ENCODE measurements around the gene ARPP21.

Gene ARPP21

DNA sequence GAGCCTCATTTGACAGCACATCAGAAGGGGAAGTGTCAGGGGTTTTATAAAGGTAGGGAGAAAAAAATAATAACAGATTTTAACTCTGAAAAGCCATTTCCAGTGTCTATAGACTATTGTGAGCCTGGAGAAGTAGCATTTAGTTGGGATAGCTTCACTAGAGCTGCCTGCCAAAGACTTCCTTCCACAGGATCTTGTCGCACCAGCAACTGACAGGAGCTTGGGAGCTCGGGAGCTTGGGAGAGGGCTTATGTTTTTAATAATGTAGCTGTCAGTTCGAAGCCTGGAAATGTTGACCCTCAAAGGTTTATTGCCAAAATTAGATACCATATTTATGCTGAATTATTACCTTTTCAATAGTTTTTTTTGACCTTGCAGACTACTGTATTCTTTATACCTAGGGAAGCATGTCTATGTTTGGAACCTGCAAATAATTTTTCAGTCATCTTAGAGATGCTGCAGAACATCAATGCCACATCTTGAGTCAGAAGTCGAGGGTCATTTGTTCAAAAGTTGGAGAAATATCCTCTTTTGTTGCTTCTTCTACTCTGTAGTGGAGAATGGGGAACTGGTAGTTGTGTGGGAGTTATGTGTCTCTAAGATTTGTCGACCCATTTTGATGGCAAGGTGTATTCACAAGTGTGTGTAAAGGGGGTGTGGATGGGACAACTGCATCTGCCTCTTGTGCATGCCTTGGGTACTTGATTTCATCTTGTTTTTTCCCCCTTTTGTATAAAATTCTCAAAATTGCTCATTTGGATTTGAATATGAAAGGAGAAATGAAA lies 41.7 kb downstream of the ARPP21 start:
- H3K4me2 ChIP-seq: peak overlapping the region; percentile 37
- peaks cover 58% of the 10 kb centered on the region for H3K36me3 ChIP-seq
- peaks cover 73% of the 10 kb centered on the region for H4K20me1 ChIP-seq
- 0 out of 2 replicates have a peak overlapping the region, but pooled peaks have one; percentile 19 for H3K27ac ChIP-seq
- H3K4me1 ChIP-seq: peaks cover 13% of the 10 kb centered on the region
- no peak overlapping the region for H3K4me3 ChIP-seq
- no peaks in the 10 kb centered on the region for H3K27me3 ChIP-seq
- H3K9me3 ChIP-seq: no peaks in the 10 kb centered on the region
- no peak overlapping the region for H3K9ac ChIP-seq
- no peak for TF ChIP-seq Cebpa-rat (IDR thresholded peaks at IDR 0.05)

- Histone ChIP-seq H4K20me1 (peaks cover 32% of the 10 kb centered on the region; the same call in 1 of the 2 replicates), H3K4me3 (no peak overlapping the region), H3K27me3 (no peaks in the 10 kb centered on the region), H3K9me3 (no peaks in the 10 kb centered on the region), H3K4me2 (no peak overlapping the region), H3K27ac (no peak overlapping the region), H3K9ac (no peak overlapping the region), H3K36me3 (peaks cover 75% of the 10 kb centered on the region), H3K4me1 (peaks cover 10% of the 10 kb centered on the region)
- TF ChIP-seq Cebpa-rat (IDR thresholded peaks at IDR 0.05): no peak
These were observed 45.8 kb downstream of the ARPP21 start for GRCh38 chr3:35685153-35685552.

DNA sequence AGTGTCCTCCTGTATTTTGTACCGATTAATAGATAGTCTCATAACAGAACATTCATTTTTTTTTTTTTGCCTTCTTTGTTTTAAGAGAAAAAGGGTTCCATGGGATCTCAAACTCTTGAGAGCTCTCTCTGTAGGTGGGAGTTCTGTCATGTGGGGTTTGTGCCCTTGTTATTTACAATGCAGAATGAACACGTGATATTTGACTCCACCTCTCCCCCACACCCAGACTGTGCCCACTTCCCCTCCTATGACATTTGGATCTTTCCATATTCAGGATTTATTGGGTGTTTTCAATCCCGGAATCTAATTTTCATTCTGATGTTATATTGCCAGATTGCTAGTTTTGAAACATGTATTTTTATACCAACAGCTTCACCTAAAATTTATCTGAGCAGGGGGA lies 49.5 kb downstream of the ARPP21 start:
- no peak overlapping the region for H3K9ac ChIP-seq
- no peak overlapping the region for H3K4me2 ChIP-seq
- peaks cover 10% of the 10 kb centered on the region; the same call in 1 of the 2 replicates for H4K20me1 ChIP-seq
- H3K4me3 ChIP-seq: no peak overlapping the region
- H3K27ac ChIP-seq: no peak overlapping the region
- peaks cover 69% of the 10 kb centered on the region for H3K36me3 ChIP-seq
- H3K9me3 ChIP-seq: no peaks in the 10 kb centered on the region
- TF ChIP-seq Cebpa-rat (IDR thresholded peaks at IDR 0.05): no peak
- H3K4me1 ChIP-seq: no peaks in the 10 kb centered on the region
- no peaks in the 10 kb centered on the region for H3K27me3 ChIP-seq

DNA sequence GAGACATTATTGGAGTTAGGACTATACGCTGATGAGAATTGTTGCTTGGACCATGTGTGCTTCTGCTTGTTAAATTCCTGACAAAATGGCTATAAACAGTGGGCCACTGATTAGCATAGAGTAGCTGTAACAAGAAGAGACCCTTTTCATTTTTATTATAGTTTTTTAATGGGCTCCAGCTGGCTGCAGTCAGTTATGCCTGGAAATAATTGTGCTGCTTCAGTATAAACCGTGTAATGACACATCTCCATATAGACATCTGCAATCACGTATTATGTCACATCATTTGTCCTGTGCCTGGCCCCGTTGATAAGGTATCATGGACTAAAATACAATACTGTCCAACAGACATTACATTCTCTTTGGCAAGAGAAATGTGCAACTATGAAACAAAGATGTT lies 50.9 kb downstream of the ARPP21 start:
- Histone ChIP-seq H3K4me3 (no peak overlapping the region), H3K27ac (no peak overlapping the region), H3K4me2 (no peak overlapping the region), H3K27me3 (no peaks in the 10 kb centered on the region), H3K4me1 (no peaks in the 10 kb centered on the region), H3K9ac (no peak overlapping the region), H4K20me1 (0 out of 2 replicates have a peak, but pooled peaks cover 2% of the 10 kb centered on the region), H3K9me3 (no peaks in the 10 kb centered on the region), H3K36me3 (peaks cover 60% of the 10 kb centered on the region)
- no peak for TF ChIP-seq Cebpa-rat (IDR thresholded peaks at IDR 0.05)

GRCh38 chr3:35705904-35706303 lies 66.6 kb downstream of the ARPP21 start:
- Histone ChIP-seq H3K27ac (no peak overlapping the region), H3K4me3 (no peak overlapping the region), H3K27me3 (no peaks in the 10 kb centered on the region), H3K4me2 (no peak overlapping the region), H3K36me3 (peaks cover 50% of the 10 kb centered on the region), H3K4me1 (no peaks in the 10 kb centered on the region), H4K20me1 (peaks cover 32% of the 10 kb centered on the region), H3K9me3 (no peaks in the 10 kb centered on the region), H3K9ac (no peak overlapping the region)
- no peak for TF ChIP-seq Cebpa-rat (IDR thresholded peaks at IDR 0.05)

- H3K27ac ChIP-seq: no peak overlapping the region
- no peaks in the 10 kb centered on the region for H3K9me3 ChIP-seq
- H4K20me1 ChIP-seq: peaks cover 40% of the 10 kb centered on the region
- H3K9ac ChIP-seq: no peak overlapping the region
- H3K4me2 ChIP-seq: no peak overlapping the region
- H3K4me1 ChIP-seq: no peaks in the 10 kb centered on the region
- TF ChIP-seq Cebpa-rat (IDR thresholded peaks at IDR 0.05): no peak
- peaks cover 64% of the 10 kb centered on the region for H3K36me3 ChIP-seq
- H3K27me3 ChIP-seq: no peaks in the 10 kb centered on the region
- no peak overlapping the region for H3K4me3 ChIP-seq
These were observed 68.6 kb downstream of the ARPP21 start for GRCh38 chr3:35707904-35708303.

DNA sequence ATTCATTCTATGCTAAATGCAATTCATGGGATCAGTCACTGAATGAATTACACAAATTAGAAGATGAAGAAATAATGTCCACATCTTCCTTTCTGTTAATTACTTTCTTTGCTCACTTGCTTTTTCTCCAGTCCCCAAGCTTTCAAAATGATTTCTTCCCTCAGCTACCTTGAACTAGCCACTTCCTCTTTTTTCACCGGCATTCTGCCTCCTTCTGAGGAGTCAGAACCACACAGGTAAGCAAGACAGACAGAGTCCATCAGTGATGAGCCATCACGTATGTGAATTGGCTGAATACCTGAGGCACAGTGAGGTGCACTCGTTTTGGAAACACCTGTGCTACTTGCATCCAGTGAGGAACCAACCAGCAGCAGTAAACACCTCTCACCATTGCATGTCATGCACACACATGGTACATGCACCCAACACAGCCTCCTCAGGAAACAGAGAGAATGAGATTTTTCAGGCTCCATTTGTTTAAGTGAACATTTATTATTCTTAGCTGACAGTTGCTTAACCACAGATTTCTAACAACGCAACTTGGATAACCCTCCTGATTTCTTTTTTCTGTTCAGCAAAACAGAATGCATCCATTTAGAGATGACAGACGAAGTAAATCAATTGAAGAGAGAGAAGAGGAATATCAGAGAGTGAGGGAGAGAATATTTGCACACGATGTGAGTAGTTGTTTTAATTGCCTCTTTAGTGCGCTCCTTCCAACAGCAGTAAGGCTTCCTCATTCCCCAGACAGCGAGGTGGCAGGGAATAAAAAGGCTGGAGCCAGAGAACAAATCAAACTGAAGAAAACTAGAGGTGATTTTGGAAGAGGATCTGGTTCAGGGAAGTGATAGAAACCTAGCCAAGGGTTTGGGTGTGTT lies 69.3 kb downstream of the ARPP21 start:
- Histone ChIP-seq H3K4me1 (no peaks in the 10 kb centered on the region), H3K36me3 (peaks cover 64% of the 10 kb centered on the region), H3K27ac (no peak overlapping the region)

DNA sequence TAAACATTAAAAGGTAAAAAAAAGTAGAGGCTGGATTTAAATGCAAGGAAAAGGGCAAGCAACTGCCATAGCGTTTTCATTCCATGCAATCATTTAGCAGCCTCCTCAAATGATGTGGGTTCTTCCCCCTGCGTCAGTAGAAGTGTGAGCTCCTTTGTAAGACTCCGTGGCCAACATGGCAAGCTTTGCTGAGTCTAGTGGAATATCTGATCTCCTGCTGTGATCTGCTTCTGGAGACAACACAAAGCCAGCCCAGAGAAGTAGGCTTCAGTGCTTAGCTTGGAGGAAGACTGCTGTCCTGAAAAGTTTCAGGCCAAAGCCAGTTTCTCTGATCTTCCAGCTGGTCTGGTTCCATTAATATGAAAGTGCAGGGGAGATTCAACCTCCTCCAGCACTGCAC lies 70.4 kb downstream of the ARPP21 start:
- peaks cover 33% of the 10 kb centered on the region for H4K20me1 ChIP-seq
- no peak overlapping the region for H3K4me2 ChIP-seq
- H3K36me3 ChIP-seq: peaks cover 68% of the 10 kb centered on the region
- no peak overlapping the region for H3K4me3 ChIP-seq
- no peak overlapping the region for H3K9ac ChIP-seq
- no peak for TF ChIP-seq Cebpa-rat (IDR thresholded peaks at IDR 0.05)
- no peak overlapping the region for H3K27ac ChIP-seq
- H3K27me3 ChIP-seq: no peaks in the 10 kb centered on the region
- H3K4me1 ChIP-seq: no peaks in the 10 kb centered on the region
- no peaks in the 10 kb centered on the region for H3K9me3 ChIP-seq

More for the DNA sequence above, 69.3 kb downstream of the ARPP21 start:
- Histone ChIP-seq H3K27me3 (no peaks in the 10 kb centered on the region), H3K9ac (no peak overlapping the region), H3K4me2 (no peak overlapping the region), H3K4me3 (no peak overlapping the region), H3K9me3 (no peaks in the 10 kb centered on the region), H4K20me1 (peaks cover 34% of the 10 kb centered on the region)
- TF ChIP-seq Cebpa-rat (IDR thresholded peaks at IDR 0.05): no peak

- no peaks in the 10 kb centered on the region for H3K27me3 ChIP-seq
- no peak overlapping the region for H3K27ac ChIP-seq
- no peak overlapping the region for H3K4me2 ChIP-seq
- no peak for TF ChIP-seq Cebpa-rat (IDR thresholded peaks at IDR 0.05)
- no peak overlapping the region for H3K9ac ChIP-seq
- H4K20me1 ChIP-seq: peaks cover 36% of the 10 kb centered on the region
- no peaks in the 10 kb centered on the region for H3K9me3 ChIP-seq
- no peak overlapping the region for H3K4me3 ChIP-seq
- no peaks in the 10 kb centered on the region for H3K4me1 ChIP-seq
- peaks cover 75% of the 10 kb centered on the region for H3K36me3 ChIP-seq
These were observed 71.2 kb downstream of the ARPP21 start for GRCh38 chr3:35710554-35710953.

- no peak overlapping the region for H3K27ac ChIP-seq
- no peak for TF ChIP-seq Cebpa-rat (IDR thresholded peaks at IDR 0.05)
- H3K9me3 ChIP-seq: no peaks in the 10 kb centered on the region
- no peaks in the 10 kb centered on the region for H3K4me1 ChIP-seq
- no peak overlapping the region for H3K4me3 ChIP-seq
- H4K20me1 ChIP-seq: 0 out of 2 replicates have a peak, but pooled peaks cover 4% of the 10 kb centered on the region
- H3K9ac ChIP-seq: no peak overlapping the region
- H3K4me2 ChIP-seq: no peak overlapping the region
- H3K36me3 ChIP-seq: peaks cover 32% of the 10 kb centered on the region
- H3K27me3 ChIP-seq: no peaks in the 10 kb centered on the region
These were observed 79.6 kb downstream of the ARPP21 start for GRCh38 chr3:35718921-35719320.

All from BLaER1 (cell line).